ENCODE data around the gene NEK10.

GRCh38 chr3:27285668-27286067 is 83.5 kb downstream of the NEK10 start:
- TF ChIP-seq, protein P1, sequence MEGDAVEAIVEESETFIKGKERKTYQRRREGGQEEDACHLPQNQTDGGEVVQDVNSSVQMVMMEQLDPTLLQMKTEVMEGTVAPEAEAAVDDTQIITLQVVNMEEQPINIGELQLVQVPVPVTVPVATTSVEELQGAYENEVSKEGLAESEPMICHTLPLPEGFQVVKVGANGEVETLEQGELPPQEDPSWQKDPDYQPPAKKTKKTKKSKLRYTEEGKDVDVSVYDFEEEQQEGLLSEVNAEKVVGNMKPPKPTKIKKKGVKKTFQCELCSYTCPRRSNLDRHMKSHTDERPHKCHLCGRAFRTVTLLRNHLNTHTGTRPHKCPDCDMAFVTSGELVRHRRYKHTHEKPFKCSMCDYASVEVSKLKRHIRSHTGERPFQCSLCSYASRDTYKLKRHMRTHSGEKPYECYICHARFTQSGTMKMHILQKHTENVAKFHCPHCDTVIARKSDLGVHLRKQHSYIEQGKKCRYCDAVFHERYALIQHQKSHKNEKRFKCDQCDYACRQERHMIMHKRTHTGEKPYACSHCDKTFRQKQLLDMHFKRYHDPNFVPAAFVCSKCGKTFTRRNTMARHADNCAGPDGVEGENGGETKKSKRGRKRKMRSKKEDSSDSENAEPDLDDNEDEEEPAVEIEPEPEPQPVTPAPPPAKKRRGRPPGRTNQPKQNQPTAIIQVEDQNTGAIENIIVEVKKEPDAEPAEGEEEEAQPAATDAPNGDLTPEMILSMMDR (IDR thresholded peaks at IDR 0.05; ENCODE audit: extremely low read depth in 1 of 2, insufficient read depth in 1 of 2, low read depth in 1 of 2, low read length in 2 of 2), result no peak
- TF ChIP-seq POLR2AphosphoS5 (IDR thresholded peaks at IDR 0.05; ENCODE audit: insufficient read depth, low read depth, low read length), result no peak
- TF ChIP-seq POLR2A (IDR thresholded peaks at IDR 0.05; ENCODE audit: low read depth, low read length), result no peak
- TF ChIP-seq, protein P2, sequence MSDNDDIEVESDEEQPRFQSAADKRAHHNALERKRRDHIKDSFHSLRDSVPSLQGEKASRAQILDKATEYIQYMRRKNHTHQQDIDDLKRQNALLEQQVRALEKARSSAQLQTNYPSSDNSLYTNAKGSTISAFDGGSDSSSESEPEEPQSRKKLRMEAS (IDR thresholded peaks at IDR 0.05; ENCODE audit: insufficient read depth, insufficient read length), result no peak
